Liver (tissue), 9 donors: ENCODE measurements around the gene CD8A. TPM values are rescaled to one million over a fixed set of nuclear protein-coding genes. Genes with fewer than 3 reads are reported as not detected.
"Not testable (repeated sequence)": the region's sequence is repeated elsewhere in the genome, so short reads cannot be mapped to it uniquely, and the experiment has no call there.

ENCODE experiments used
- DNase-seq: peaks from one replicate; pipeline ENCODE4 v3.0.0-alpha.2; 2017; ENCODE audit warnings: low spot score
- H3K27ac ChIP-seq, 2 donors: one replicate each; pipeline ENCODE4 v1.7.0; 2013; ENCODE audit warnings: inconsistent platforms in 2 of 2, low read length in 2 of 2, control low read depth in 1 of 2, low read depth in 1 of 2, mild to moderate bottlenecking in 1 of 2
- H3K27me3 ChIP-seq, 4 donors: one replicate each; pipeline versions ENCODE4 v1.6.1 to v1.7.0; 2013; ENCODE audit warnings: low read length in 3 of 4, inconsistent platforms in 1 of 4, mild to moderate bottlenecking in 1 of 4, moderate library complexity in 1 of 4; ENCODE audit not compliant: control insufficient read depth in 4 of 4, insufficient read depth in 4 of 4
- H3K36me3 ChIP-seq, 4 donors: one replicate each; pipeline versions ENCODE4 v1.6.1 to v1.7.0; 2013; ENCODE audit warnings: low read length in 3 of 4, mild to moderate bottlenecking in 3 of 4, low read depth in 1 of 4, moderate library complexity in 1 of 4; ENCODE audit not compliant: control insufficient read depth in 4 of 4, insufficient read depth in 3 of 4
- H3K4me1 ChIP-seq, 4 donors: one replicate each; pipeline versions ENCODE4 v1.6.1 to v1.7.0; 2013; ENCODE audit warnings: low read length in 3 of 4, mild to moderate bottlenecking in 3 of 4, moderate library complexity in 1 of 4; ENCODE audit not compliant: control insufficient read depth in 4 of 4, insufficient read depth in 4 of 4
- H3K4me3 ChIP-seq, 3 donors: one replicate each; pipeline versions ENCODE4 v1.6.1 to v1.7.0; 2013; ENCODE audit warnings: low read length in 3 of 3, control low read depth in 1 of 3, low read depth in 1 of 3, mild to moderate bottlenecking in 1 of 3
- H3K9ac ChIP-seq, 2 donors: one replicate each; pipeline ENCODE4 v1.7.0; 2013; ENCODE audit warnings: low read length in 2 of 2, mild to moderate bottlenecking in 2 of 2, moderate library complexity in 2 of 2, control low read depth in 1 of 2, low read depth in 1 of 2
- H3K9me3 ChIP-seq, 4 donors: one replicate each; pipeline versions ENCODE4 v1.6.1 to v1.7.0; 2013; ENCODE audit warnings: low read length in 3 of 4; ENCODE audit not compliant: control insufficient read depth in 4 of 4
- ATF3 ChIP-seq: IDR thresholded peaks from 2 replicates; pipeline ENCODE4 v1.6.1; 2016; ENCODE audit warnings: antibody characterized with exemption
- GABPA ChIP-seq, 2 donors: IDR thresholded peaks in 1 of 2; conservative IDR thresholded peaks in 1 of 2; 2 replicates each; pipeline ENCODE4 v1.6.1; 2016; ENCODE audit warnings: antibody characterized with exemption in 2 of 2, mild to moderate bottlenecking in 1 of 2, moderate library complexity in 1 of 2
- JUND ChIP-seq, 2 donors: IDR thresholded peaks; 2 replicates each; pipeline ENCODE4 v1.6.1; 2016; ENCODE audit warnings: antibody characterized with exemption in 2 of 2
- WGBS: extraction: QIAGEN DNeasy Blood & Tissue Kit; methylation state at CpG from one replicate; pipeline ENCODE4 v1.1.7; 2013; 5-methylcytosine and 5-hydroxymethylcytosine counted together
- polyA plus RNA-seq, 2 donors: library from polyadenylated mRNA; stranded (reverse) in 1 of 2; unstranded in 1 of 2; fragments of 200-250 nt in 1 of 2; fragments of >200 nt in 1 of 2; fragmentation: Nextera tagmentation in 1 of 2; extraction: Ambion mirVana in 1 of 2; gene quantifications; one replicate each; pipeline versions ENCODE4 v1.2.1 to v1.2.3, GENCODE V29; 2013 to 2015
- total RNA-seq, 2 donors: library from RNA; depleted of rRNA; stranded (reverse); fragments of >200 nt; gene quantifications; one replicate each; pipeline ENCODE4 v1.2.3, GENCODE V29; 2014
- donor health status: healthy.
- donor health status: healthy.
- donor health status: healthy.
- donor health status: healthy.
- donor health status: healthy.

Gene CD8A
- total RNA-seq (under 1 TPM; 0.42 to 0.47 TPM), polyA plus RNA-seq (1 to 10 TPM in 1 of 2 donors, under 1 TPM in 1; 0.90 to 1.8 TPM)

GRCh38 chr2:86790676-86791572 is at the start of gene CD8A:
Gene CD8A, minus strand, starts transcription at chr2:86790913. Its CDS starts 88 bp downstream, at chr2:86790825.
- Histone ChIP-seq H3K27me3 (peaks cover 0 to 10% (median 3%) of the 10 kb centered on the region in 4 donors), H3K4me1 (peaks cover 9 to 18% (median 12%) of the 10 kb centered on the region in 4 donors), H3K27ac (no peak within 1 kb of the TSS), H3K9me3 (no peaks in the 10 kb centered on the region), H3K4me3 (peak within 1 kb of the TSS in 1 of 3 donors; percentile 32), H3K9ac (no peak within 1 kb of the TSS), H3K36me3 (no peaks in the 10 kb centered on the region)
- TF ChIP-seq JUND (IDR thresholded peaks at IDR 0.05) (no peak), GABPA (IDR thresholded peaks at IDR 0.05 in 1 of 2, conservative IDR thresholded peaks at IDR 0.05 in 1 of 2) (no peak), ATF3 (no peak)
- DNase-seq = no peak
- WGBS = 6% methylated on average over 57 of the region's 57 CpGs

GRCh38 chr2:86839871-86840548 is 49.3 kb upstream of the CD8A start:
- WGBS = 85% methylated on average over 9 of the region's 11 CpGs
- not testable (repeated sequence) for H3K9me3 ChIP-seq, DNase-seq, H3K9ac ChIP-seq, H3K4me1 ChIP-seq, H3K27me3 ChIP-seq, H3K27ac ChIP-seq, H3K4me3 ChIP-seq, H3K36me3 ChIP-seq

GRCh38 chr2:86839455-86839854 is 48.7 kb upstream of the CD8A start:
- H3K27ac ChIP-seq, H3K9me3 ChIP-seq, H3K36me3 ChIP-seq, H3K27me3 ChIP-seq, H3K4me3 ChIP-seq, H3K4me1 ChIP-seq, H3K9ac ChIP-seq, DNase-seq: not testable (repeated sequence)
- WGBS = 95% methylated on average over 7 of the region's 7 CpGs

- H3K4me1 ChIP-seq, H3K4me3 ChIP-seq, H3K27ac ChIP-seq, H3K36me3 ChIP-seq, H3K27me3 ChIP-seq, DNase-seq, H3K9ac ChIP-seq, H3K9me3 ChIP-seq: not testable (repeated sequence)
- WGBS = 80% methylated on average over 6 of the region's 7 CpGs
These were observed 47.0 kb upstream of the CD8A start for GRCh38 chr2:86837714-86838113.
